Esophagus muscularis mucosa (tissue), 4 donors: ENCODE data around the gene FOXF1.

Experiments used
- CTCF ChIP-seq, 3 experiments: fragments of 200-600 bp in 2 of 3; fragments of 450-650 bp in 1 of 3; sonication (generic) in 2 of 3; IDR thresholded peaks; one replicate each; pipeline ENCODE4 v1.5.1; 2017 to 2019; ENCODE audit warnings: antibody characterized with exemption in 3 of 3, mild to moderate bottlenecking in 2 of 3, moderate library complexity in 1 of 3
- EP300 ChIP-seq: sonication (generic); formaldehyde crosslinking; IDR thresholded peaks from one replicate; pipeline ENCODE4 v1.6.1; 2017; ENCODE audit warnings: antibody characterized with exemption
- POLR2A ChIP-seq: fragments of 450-650 bp; IDR thresholded peaks from one replicate; pipeline ENCODE4 v1.6.1; 2017; ENCODE audit warnings: antibody characterized with exemption, moderate library complexity, mild to moderate bottlenecking, low read depth

GRCh38 chr16:86524029-86524428, 13.7 kb downstream of the FOXF1 start:
- TF ChIP-seq CTCF (IDR thresholded peaks at IDR 0.05): no peak
- TF ChIP-seq POLR2A: no peak
- TF ChIP-seq EP300: no peak
